ENCODE measurements around the gene GRM7.

GRM7 gene

GRCh38 chr3:7504886-7505775 lies 644.2 kb downstream of the GRM7 start:
- DNase-seq (ENCODE audit: low spot score) = no peak

- DNase-seq (ENCODE audit: low spot score) = no peak
Measured at GRCh38 chr3:7506606-7507180, 645.8 kb downstream of the GRM7 start.

GRCh38 chr3:7508821-7509220 lies 647.9 kb downstream of the GRM7 start:
- no peak for DNase-seq (ENCODE audit: low spot score)

- no peak for DNase-seq (ENCODE audit: low spot score)
Measured at GRCh38 chr3:7512048-7512447, 651.1 kb downstream of the GRM7 start.

- DNase-seq (ENCODE audit: low spot score) = no peak
Measured at GRCh38 chr3:7518026-7518425, 657.1 kb downstream of the GRM7 start.

- no peak for DNase-seq (ENCODE audit: low spot score)
Measured at GRCh38 chr3:7518456-7518855, 657.5 kb downstream of the GRM7 start.

- no peak for DNase-seq (ENCODE audit: low spot score)
Measured at GRCh38 chr3:7520059-7520458, 659.1 kb downstream of the GRM7 start.

- no peak for DNase-seq (ENCODE audit: low spot score)
Measured at GRCh38 chr3:7520593-7520992, 659.7 kb downstream of the GRM7 start.

- no peak for DNase-seq (ENCODE audit: low spot score)
Measured at GRCh38 chr3:7536510-7536909, 675.6 kb downstream of the GRM7 start.

GRCh38 chr3:7536921-7537320 lies 676.0 kb downstream of the GRM7 start:
- no peak for DNase-seq (ENCODE audit: low spot score)

GRCh38 chr3:7543294-7543880 lies 682.5 kb downstream of the GRM7 start:
- DNase-seq (ENCODE audit: low spot score) = no peak

GRCh38 chr3:7545334-7545733 lies 684.4 kb downstream of the GRM7 start:
- DNase-seq (ENCODE audit: low spot score) = no peak

GRCh38 chr3:7546253-7546652 lies 685.3 kb downstream of the GRM7 start:
- no peak for DNase-seq (ENCODE audit: low spot score)

- no peak for DNase-seq (ENCODE audit: low spot score)
Measured at GRCh38 chr3:7547826-7548225, 686.9 kb downstream of the GRM7 start.

GRCh38 chr3:7562892-7563291 lies 702.0 kb downstream of the GRM7 start:
- no peak for DNase-seq (ENCODE audit: low spot score)

- no peak for DNase-seq (ENCODE audit: low spot score)
Measured at GRCh38 chr3:7565574-7565973, 704.7 kb downstream of the GRM7 start.

GRCh38 chr3:7567160-7567559 lies 706.2 kb downstream of the GRM7 start:
- no peak for DNase-seq (ENCODE audit: low spot score)

GRCh38 chr3:7568526-7569184 lies 707.7 kb downstream of the GRM7 start:
- no peak for DNase-seq (ENCODE audit: low spot score)

GRCh38 chr3:7573330-7573729 lies 712.4 kb downstream of the GRM7 start:
- DNase-seq (ENCODE audit: low spot score) = no peak

- no peak for DNase-seq (ENCODE audit: low spot score)
Measured at GRCh38 chr3:7574435-7574834, 713.5 kb downstream of the GRM7 start.

- no peak for DNase-seq (ENCODE audit: low spot score)
Measured at GRCh38 chr3:7576071-7576470, 715.2 kb downstream of the GRM7 start.

GRCh38 chr3:7576506-7576905 lies 715.6 kb downstream of the GRM7 start:
- no peak for DNase-seq (ENCODE audit: low spot score)

GRCh38 chr3:7577513-7577912 lies 716.6 kb downstream of the GRM7 start:
- no peak for DNase-seq (ENCODE audit: low spot score)

Data from iPS-NIHi11 (cell line).